A673 (cell line): Measurements from ENCODE around the gene FGFR3. TPM values are rescaled to one million over a fixed set of nuclear protein-coding genes. Genes with fewer than 3 reads are reported as not detected.

ENCODE experiments used
- BruUV-seq: library from RNA; stranded (reverse); fragments of 400-500 nt; replicated peaks from 2 replicates; lab custom pipeline; 2021; lab: Mats Ljungman, UMichigan
- CTCF ChIA-PET: fragments of 300-600 bp; sonication (Branson Sonifier 250); formaldehyde crosslinking; loops from one replicate; lab custom pipeline; 2022; ENCODE audit warnings: antibody characterized with exemption; lab: Charles Lee
- POLR2A ChIA-PET: fragments of 300-600 bp; sonication (Branson Sonifier 250); formaldehyde crosslinking; loops from one replicate; lab custom pipeline; 2022; ENCODE audit warnings: antibody characterized with exemption; ENCODE audit not compliant: low non-redundant PET; lab: Charles Lee
- DNase-seq: peaks from one replicate; pipeline ENCODE4 v3.0.0-alpha.2; 2015; ENCODE audit warnings: low spot score
- H3K27ac ChIP-seq: fragments of 200-600 bp; sonication (generic); 2 replicates; pipeline ENCODE4 v1.5.1; 2016; ENCODE audit warnings: mixed run types, low read depth, mild to moderate bottlenecking, mixed read lengths, antibody characterized with exemption, low read length; ENCODE audit not compliant: poor library complexity, severe bottlenecking
- H3K27me3 ChIP-seq: fragments of 200-600 bp; sonication (generic); replicated peaks from 2 replicates; pipeline ENCODE4 v1.6.1; 2017; ENCODE audit warnings: mixed run types, low read depth, mild to moderate bottlenecking, mixed read lengths, antibody characterized with exemption, low read length; ENCODE audit not compliant: insufficient read depth, poor library complexity
- H3K36me3 ChIP-seq: fragments of 200-600 bp; sonication (generic); 2 replicates; pipeline ENCODE4 v1.6.1; 2016; ENCODE audit warnings: mixed run types, mild to moderate bottlenecking, mixed read lengths, antibody characterized with exemption, low read length; ENCODE audit not compliant: insufficient read depth, poor library complexity, severe bottlenecking
- H3K4me1 ChIP-seq: fragments of 200-600 bp; sonication (generic); 2 replicates; pipeline ENCODE4 v1.6.1; 2017; ENCODE audit warnings: mixed run types, mild to moderate bottlenecking, mixed read lengths, antibody characterized with exemption, low read length; ENCODE audit not compliant: insufficient read depth, poor library complexity, severe bottlenecking
- H3K4me3 ChIP-seq: fragments of 200-600 bp; sonication (generic); 2 replicates; pipeline ENCODE4 v1.5.1; 2016; ENCODE audit warnings: low read depth, mixed run types, mild to moderate bottlenecking, mixed read lengths, low read length; ENCODE audit not compliant: poor library complexity, severe bottlenecking
- H3K9me3 ChIP-seq: fragments of 200-600 bp; sonication (generic); 2 replicates; pipeline ENCODE4 v1.6.1; 2016; ENCODE audit warnings: mixed run types, low read depth, mild to moderate bottlenecking, mixed read lengths, antibody characterized with exemption, low read length; ENCODE audit not compliant: poor library complexity, severe bottlenecking
- EZH2 ChIP-seq: fragments of 200-600 bp; sonication (generic); IDR thresholded peaks from 2 replicates; pipeline ENCODE4 v1.6.1; 2017; ENCODE audit warnings: borderline replicate concordance, low read depth, mild to moderate bottlenecking, mixed read lengths, antibody characterized with exemption, low read length; ENCODE audit not compliant: poor library complexity, severe bottlenecking
- intact Hi-C: fragments of 100-400 bp; cut with micrococcal nuclease; formaldehyde crosslinking; loops from one replicate; pipeline ENCODE4 v1.10.0; 2022; ENCODE audit not compliant: unreplicated experiment
- total RNA-seq: library from RNA; stranded (reverse); gene quantifications from 2 replicates; pipeline ENCODE4 v1.2.3, GENCODE V29; 2021
- TF ChIP-seq, protein P1 (sequence below): fragments of 300-800, 200-600 bp; sonication (generic); conservative IDR thresholded peaks from 2 replicates; pipeline ENCODE4 v1.5.1; 2017; ENCODE audit warnings: low read depth, mild to moderate bottlenecking, antibody characterized with exemption, low read length, moderate library complexity, mixed read lengths

The FGFR3 gene
- total RNA-seq, 1 experiment from 2014 or later = 5.5 TPM

DNA sequence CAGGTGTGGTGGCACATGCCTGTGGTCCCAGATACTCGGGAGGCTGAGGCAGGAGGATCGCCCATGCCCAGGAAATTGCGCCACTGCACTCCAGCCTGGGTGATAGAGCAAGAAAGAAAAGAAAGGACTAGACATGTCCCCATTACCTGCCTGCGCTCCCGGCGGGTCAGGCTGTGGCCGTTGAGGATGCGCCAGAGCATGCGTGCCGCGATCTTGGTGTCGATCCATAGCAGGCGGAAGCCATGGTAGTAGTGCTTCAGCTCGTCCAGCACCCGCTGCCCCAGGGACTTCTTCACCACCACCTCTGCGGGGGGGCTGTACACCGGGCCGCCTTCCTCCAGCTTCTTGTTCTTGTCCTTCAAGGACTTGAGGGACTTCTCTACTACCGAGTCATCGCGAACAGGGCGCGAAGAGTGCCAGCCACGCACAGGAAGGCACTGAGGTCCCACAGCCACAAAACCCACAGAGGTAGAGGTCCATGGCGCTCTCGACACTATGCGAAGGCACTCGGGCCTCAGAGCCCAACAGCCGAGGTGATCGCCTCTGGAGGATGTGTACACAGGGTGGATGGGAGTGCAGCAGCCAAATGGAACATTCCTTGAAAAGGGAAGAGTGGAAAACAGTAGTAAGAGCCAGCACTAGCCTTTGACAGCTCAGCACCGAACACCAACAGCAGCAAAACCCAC lies 48.3 kb downstream of the FGFR3 start:
- CTCF ChIA-PET = no interaction called here
- DNase-seq = no peak

DNA sequence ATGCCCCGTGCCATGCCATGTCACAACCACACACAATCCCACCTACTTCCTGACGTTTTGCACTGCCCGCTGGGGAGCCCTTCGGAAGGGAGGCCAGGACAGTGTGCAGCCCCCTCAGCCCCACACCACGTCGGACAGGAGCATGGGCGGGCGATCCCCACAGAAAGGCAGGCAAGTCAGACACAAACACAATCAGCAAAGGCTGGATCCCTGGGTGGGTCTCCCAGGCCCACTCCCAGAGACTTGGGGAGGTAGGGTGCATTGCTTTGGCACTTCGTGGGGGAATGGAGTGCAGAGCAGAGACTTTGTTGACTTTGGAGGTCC lies 48.8 kb downstream of the FGFR3 start:
- no peak for TF ChIP-seq EZH2
- TF ChIP-seq, protein P1, sequence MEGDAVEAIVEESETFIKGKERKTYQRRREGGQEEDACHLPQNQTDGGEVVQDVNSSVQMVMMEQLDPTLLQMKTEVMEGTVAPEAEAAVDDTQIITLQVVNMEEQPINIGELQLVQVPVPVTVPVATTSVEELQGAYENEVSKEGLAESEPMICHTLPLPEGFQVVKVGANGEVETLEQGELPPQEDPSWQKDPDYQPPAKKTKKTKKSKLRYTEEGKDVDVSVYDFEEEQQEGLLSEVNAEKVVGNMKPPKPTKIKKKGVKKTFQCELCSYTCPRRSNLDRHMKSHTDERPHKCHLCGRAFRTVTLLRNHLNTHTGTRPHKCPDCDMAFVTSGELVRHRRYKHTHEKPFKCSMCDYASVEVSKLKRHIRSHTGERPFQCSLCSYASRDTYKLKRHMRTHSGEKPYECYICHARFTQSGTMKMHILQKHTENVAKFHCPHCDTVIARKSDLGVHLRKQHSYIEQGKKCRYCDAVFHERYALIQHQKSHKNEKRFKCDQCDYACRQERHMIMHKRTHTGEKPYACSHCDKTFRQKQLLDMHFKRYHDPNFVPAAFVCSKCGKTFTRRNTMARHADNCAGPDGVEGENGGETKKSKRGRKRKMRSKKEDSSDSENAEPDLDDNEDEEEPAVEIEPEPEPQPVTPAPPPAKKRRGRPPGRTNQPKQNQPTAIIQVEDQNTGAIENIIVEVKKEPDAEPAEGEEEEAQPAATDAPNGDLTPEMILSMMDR = no peak
- Histone ChIP-seq H3K27ac (no peak overlapping the region), H3K27me3 (no peaks in the 10 kb centered on the region), H3K4me1 (no peaks in the 10 kb centered on the region), H3K4me3 (no peak overlapping the region), H3K36me3 (peaks cover 73% of the 10 kb centered on the region), H3K9me3 (no peaks in the 10 kb centered on the region)
- DNase-seq = no peak
- no TSS peak for BruUV-seq
- POLR2A ChIA-PET = no interaction called here
- intact Hi-C loops = no loop called here
- CTCF ChIA-PET = no interaction called here

More for the DNA sequence above, 48.3 kb downstream of the FGFR3 start:
- no peaks in the 10 kb centered on the region for H3K4me1 ChIP-seq
- H3K4me3 ChIP-seq = no peak overlapping the region
- POLR2A ChIA-PET = no interaction called here
- H3K27ac ChIP-seq = no peak overlapping the region
- H3K36me3 ChIP-seq = peaks cover 73% of the 10 kb centered on the region
- intact Hi-C loops = no loop called here
- H3K9me3 ChIP-seq = no peaks in the 10 kb centered on the region
- TF ChIP-seq EZH2 = no peak
- TF ChIP-seq, protein P1 = no peak
- no TSS peak for BruUV-seq
- no peaks in the 10 kb centered on the region for H3K27me3 ChIP-seq

DNA sequence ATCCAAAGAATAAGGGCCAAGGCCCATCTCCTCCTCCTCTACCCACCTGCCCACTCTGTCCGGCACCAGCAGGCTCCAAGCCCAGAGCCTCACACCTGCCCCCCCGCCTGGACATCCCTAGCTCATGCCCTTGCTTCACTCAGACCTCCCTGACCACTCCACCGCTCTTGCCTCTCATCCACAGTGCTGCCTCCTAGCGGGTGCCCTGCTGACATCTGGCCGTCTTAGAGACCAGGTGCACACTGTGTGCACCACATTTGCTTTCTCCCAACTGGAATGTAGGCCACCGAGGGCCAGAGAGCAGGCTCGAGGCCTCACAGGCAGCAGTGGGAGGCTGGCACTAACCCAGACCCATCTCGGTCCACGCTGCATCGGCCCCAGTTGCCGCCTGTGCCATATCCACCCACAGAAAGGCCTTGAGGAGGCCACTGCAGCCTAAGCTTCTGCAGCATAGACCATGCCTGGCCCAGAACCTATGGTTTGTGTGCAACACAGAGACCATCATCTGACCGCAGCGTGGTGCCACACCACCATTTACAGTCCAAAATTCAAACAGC lies 49.3 kb downstream of the FGFR3 start:
- Histone ChIP-seq H3K9me3 (no peaks in the 10 kb centered on the region), H3K36me3 (peaks cover 72% of the 10 kb centered on the region), H3K27me3 (no peaks in the 10 kb centered on the region), H3K4me3 (no peak overlapping the region), H3K27ac (no peak overlapping the region), H3K4me1 (no peaks in the 10 kb centered on the region)
- no TSS peak for BruUV-seq
- CTCF ChIA-PET = no interaction called here
- TF ChIP-seq, protein P1 = no peak
- no peak for TF ChIP-seq EZH2
- no peak for DNase-seq
- intact Hi-C loops = no loop called here
- POLR2A ChIA-PET = no interaction called here
